Mesothelial cell of epicardium (in vitro differentiated cells): ENCODE measurements around the gene WDR93. TPM values are rescaled to one million over a fixed set of nuclear protein-coding genes. Genes with fewer than 3 reads are reported as not detected.

ENCODE experiments used
- DNase-seq, 2 experiments: peaks; one replicate each; pipeline ENCODE4 v3.0.0; 2021; ENCODE audit warnings: low spot score in 2 of 2; ENCODE audit not compliant: unreplicated experiment in 2 of 2
- H3K27ac Mint-ChIP-seq: 2 replicates; pipeline ENCODE4 v1.8.0; 2021; ENCODE audit warnings: mixed read lengths
- H3K27me3 Mint-ChIP-seq: 2 replicates; pipeline ENCODE4 v1.8.0; 2021; ENCODE audit warnings: low read depth, mixed read lengths
- H3K36me3 Mint-ChIP-seq: 2 replicates; pipeline ENCODE4 v1.8.0; 2021; ENCODE audit warnings: mixed read lengths
- H3K4me1 Mint-ChIP-seq: 2 replicates; pipeline ENCODE4 v1.8.0; 2021; ENCODE audit warnings: mixed read lengths
- H3K4me3 Mint-ChIP-seq: 2 replicates; pipeline ENCODE4 v1.8.0; 2021; ENCODE audit warnings: mild to moderate bottlenecking, moderate library complexity, mixed read lengths
- H3K9me3 Mint-ChIP-seq: 2 replicates; pipeline ENCODE4 v1.8.0; 2021; ENCODE audit warnings: mixed read lengths
- CTCF ChIP-seq: fragments of 200-600 bp; sonication (generic); IDR thresholded peaks from one replicate; pipeline ENCODE4 v1.5.0; 2021; ENCODE audit warnings: antibody characterized with exemption; ENCODE audit not compliant: unreplicated experiment
- total RNA-seq: library from RNA; stranded (reverse); gene quantifications from 3 replicates; pipeline ENCODE4 v1.2.1, GENCODE V29; 2021

The WDR93 gene
- total RNA-seq, 1 donor from 2014 or later: 0.34 TPM

GRCh38 chr15:89652666-89653065 is 37.9 kb upstream of the WDR93 start:
- Mint-ChIP-seq H3K4me1 (peaks cover 19% of the 10 kb centered on the region), H3K4me3 (no peak overlapping the region), H3K9me3 (no peaks in the 10 kb centered on the region), H3K36me3 (peaks cover 14% of the 10 kb centered on the region), H3K27ac (no peak overlapping the region), H3K27me3 (no peaks in the 10 kb centered on the region)
- DNase-seq: no peak
- TF ChIP-seq CTCF: no peak

DNA sequence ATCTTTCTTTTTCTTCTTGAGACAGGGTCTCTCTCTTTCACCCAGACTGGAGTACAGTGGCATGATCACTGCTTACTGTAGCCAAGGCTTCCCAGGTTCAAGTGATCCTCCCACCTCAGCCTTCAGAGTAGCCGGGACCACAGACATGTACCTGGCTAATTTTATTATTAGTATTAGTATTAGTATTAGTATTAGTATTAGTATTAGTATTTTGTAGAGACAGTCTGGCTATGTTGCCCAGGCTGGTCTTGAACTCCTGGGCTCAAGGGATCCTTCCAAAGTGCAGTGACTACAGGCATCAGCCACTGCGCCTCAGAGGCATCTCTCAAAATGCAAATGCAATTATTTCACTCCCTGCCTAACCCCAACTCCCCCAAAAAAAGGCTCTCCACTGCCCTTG is 37.0 kb upstream of the WDR93 start:
- Mint-ChIP-seq H3K27me3 (no peaks in the 10 kb centered on the region), H3K4me3 (peak overlapping the region; percentile 89), H3K27ac (no peak overlapping the region), H3K36me3 (peaks cover 10% of the 10 kb centered on the region), H3K9me3 (no peaks in the 10 kb centered on the region), H3K4me1 (peaks cover 19% of the 10 kb centered on the region)
- DNase-seq: no peak
- no peak for TF ChIP-seq CTCF

- H3K4me3 Mint-ChIP-seq: peak overlapping the region; percentile 89
- peaks cover 10% of the 10 kb centered on the region for H3K36me3 Mint-ChIP-seq
- no peaks in the 10 kb centered on the region for H3K9me3 Mint-ChIP-seq
- H3K4me1 Mint-ChIP-seq: peaks cover 19% of the 10 kb centered on the region
- H3K27ac Mint-ChIP-seq: peak overlapping the region; percentile 94
- TF ChIP-seq CTCF: no peak
- DNase-seq: no peak
- H3K27me3 Mint-ChIP-seq: peaks cover 2% of the 10 kb centered on the region
Measured at GRCh38 chr15:89654301-89654761, 36.3 kb upstream of the WDR93 start.

GRCh38 chr15:89654847-89655805 is 35.5 kb upstream of the WDR93 start, which contains the start of gene KIF7:
Gene KIF7, minus strand, starts transcription at chr15:89655467. Its CDS starts 2,537 bp downstream, at chr15:89652930.
- Mint-ChIP-seq H3K27me3 (peaks cover 2% of the 10 kb centered on the region), H3K4me3 (peak within 1 kb of the TSS; percentile 89), H3K36me3 (peaks cover 6% of the 10 kb centered on the region), H3K4me1 (peaks cover 19% of the 10 kb centered on the region), H3K9me3 (no peaks in the 10 kb centered on the region), H3K27ac (peak within 1 kb of the TSS; percentile 94)
- DNase-seq: peak; percentile 72 to 82
- TF ChIP-seq CTCF: no peak

GRCh38 chr15:89656116-89656815 is 34.3 kb upstream of the WDR93 start:
- Mint-ChIP-seq H3K36me3 (peaks cover 4% of the 10 kb centered on the region), H3K27ac (peak overlapping the region; percentile 92), H3K9me3 (no peaks in the 10 kb centered on the region), H3K4me3 (peak overlapping the region; percentile 89), H3K27me3 (peaks cover 10% of the 10 kb centered on the region), H3K4me1 (peaks cover 19% of the 10 kb centered on the region)
- no peak for DNase-seq
- TF ChIP-seq CTCF: no peak
